Stimulated activated CD4-positive, alpha-beta T cell treated with anti-CD3 and anti-CD28 coated beads, Interleukin-15, amount 100 ng/mL, for 48 hours (primary cell): Measurements from ENCODE around the gene RBM33.

Source experiments
- DNase-seq, 2 donors: peaks; one replicate each; pipeline ENCODE4 v3.0.0-alpha.2; 2020; ENCODE audit warnings: low read depth in 2 of 2

Gene RBM33

DNA sequence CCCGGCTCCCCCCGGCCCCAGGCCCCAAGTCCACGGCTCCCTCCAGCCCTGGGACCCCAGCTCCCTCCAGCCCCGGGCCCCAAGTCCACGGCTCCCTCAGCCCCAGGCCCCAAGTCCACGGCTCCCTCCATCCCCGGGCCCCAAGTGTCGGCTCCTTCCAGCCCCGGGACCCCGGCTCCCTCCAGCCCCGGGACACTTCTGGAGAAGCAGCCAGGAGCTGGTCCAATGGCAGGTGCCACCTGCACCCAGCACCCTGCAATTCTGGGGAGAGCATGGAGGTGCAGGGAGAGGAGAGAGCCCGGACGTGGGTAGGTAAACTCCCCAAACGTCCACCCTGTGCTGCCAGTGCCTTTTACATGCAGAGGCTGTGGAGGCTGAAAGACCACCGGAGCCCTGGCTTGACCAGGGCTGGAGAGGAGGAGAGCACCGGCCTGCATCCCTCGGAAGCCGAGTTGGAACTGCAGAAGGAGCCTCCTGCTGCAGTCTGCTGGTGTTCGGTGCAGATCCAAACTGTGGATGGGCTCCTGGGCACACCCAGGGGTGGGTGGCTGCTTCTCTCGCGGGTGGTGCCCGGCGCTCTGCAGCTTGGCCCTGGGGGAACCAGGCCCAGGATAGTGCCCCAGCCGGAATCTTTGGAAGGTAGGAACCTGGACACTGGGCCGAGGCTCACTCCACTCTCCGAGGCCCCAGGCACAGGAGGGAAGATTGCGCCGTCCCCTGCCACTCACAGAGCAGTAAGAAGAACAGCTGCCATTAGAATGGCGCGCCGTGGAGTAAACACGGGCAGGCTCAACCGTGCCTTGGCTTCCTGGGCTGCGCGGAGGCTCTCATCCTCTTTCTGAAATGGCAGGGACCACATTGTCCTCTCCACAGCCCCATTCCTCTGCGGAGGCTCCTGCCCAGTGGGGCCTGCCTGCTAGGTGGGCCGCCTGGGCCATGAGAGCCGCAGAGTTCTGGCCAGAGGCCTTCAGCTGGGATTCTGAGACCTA lies 153.1 kb downstream of the RBM33 start:
- DNase-seq, result no peak

DNA sequence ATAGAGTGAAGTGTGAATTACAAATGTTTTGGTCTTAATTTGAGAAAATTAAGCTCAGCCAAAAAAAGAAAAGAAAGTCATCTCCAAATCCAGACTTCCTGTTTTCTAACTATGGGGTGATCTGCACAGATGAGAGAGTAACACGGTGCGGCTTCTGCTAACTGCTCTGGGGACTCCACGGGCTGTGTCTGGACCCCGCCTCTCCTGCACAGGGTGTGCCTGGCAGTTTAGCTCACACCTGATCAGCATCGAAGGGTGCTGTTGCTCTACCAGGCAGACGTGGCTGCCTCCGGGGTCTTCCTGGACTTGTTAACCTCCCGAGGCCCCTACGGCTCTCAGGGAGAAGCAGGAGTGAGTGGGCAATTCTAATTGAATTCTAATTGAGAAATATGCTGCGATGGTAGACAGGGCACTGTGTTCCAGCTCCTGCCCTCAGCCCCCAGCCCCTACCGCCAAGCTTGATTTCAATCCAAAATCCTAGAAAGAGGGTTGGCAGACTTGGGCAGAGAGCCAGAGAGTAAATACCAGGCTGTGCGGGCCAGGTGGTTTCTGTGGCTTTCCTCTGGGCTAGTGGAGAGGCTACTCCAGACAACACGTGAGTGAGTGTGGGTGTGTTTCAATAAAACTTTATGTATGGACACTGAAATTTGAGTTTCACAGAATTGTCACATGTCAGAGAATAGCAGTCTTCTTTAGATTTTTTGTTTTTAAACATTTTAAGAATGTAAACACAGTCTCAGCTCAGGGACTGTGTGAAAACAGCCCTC lies 154.4 kb downstream of the RBM33 start:
- no peak for DNase-seq

DNA sequence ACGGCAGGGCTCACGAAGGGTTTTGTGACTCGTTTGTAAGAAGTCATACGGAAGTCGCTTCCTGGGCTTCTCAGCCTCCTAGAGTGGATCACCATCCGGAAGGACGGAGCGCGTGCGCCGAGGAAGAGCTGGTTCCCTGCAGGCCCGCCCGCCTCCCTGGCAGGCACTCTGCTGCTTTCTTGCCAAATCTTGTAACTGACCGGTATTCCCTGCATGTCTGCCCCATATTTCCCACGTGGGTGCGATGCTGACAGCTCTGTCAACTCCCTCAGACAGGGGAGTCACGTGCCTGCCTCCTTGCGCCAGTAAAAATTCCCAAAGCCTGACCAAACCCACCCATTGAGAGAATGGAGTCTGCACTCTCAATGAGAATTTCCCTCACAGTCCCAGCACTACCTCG lies 155.1 kb downstream of the RBM33 start:
- DNase-seq, result no peak

DNA sequence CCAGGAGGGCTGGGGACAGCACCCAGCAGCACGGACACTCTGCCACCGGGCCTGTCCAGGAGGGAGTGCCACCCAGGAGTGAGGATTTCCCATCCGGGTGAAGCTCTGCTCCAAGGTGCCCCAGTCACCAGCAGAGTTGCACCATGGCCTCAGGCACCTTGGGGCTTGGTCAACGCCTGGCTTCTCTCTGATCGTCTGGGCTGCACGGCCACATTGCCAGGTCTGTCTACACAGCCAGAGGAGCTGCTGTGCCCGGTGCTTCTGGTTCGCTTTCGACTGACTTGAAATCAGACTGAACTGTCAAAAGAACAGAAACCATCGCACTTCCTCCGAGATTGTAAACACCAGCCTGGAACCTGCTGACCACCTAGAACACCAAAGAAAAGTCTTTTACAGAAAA lies 155.8 kb downstream of the RBM33 start:
- no peak for DNase-seq

DNA sequence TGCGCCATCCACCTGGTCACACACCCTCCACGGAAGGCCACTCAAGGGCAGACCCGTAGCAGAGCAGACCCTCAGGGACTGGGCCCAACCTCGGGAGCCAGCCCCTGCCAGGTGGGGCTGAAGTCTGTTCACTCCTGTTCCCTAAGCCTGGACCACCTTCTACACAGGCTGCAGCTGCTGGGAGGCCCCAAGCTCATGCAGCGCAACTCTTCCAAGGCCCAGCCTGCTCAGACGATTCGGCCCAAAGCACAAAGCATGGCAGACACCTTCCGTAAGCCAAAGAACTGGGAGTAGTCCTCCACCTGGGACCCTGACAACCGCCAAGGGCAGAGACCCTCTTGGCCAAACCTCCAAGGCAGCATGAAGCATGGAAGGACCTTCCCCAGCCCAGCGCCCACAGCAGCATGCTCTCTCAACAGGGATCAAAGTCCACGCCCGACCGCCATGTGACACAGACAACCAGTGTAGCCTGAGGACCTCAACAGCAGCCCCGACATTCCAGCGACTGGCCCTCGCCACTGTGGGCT lies 156.3 kb downstream of the RBM33 start:
- DNase-seq, result no peak

DNA sequence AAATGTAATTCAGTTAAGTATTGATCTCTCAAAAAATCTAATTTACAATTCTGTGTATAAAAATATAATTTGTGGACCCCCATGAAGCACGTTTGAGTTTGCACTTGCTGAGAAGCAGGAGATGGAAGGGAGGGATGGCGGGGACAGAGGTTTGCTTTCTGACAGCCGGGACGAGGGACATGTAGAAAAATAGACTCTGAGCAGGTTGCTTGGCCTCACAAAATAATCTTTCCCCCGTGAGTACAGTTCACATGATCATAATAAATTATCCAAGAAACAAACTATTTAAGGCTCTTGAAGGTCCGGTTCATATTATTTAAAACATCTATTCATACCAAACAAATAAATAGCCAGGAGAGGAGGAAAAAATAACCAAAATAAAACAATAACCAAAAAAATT lies 157.8 kb downstream of the RBM33 start:
- no peak for DNase-seq

DNA sequence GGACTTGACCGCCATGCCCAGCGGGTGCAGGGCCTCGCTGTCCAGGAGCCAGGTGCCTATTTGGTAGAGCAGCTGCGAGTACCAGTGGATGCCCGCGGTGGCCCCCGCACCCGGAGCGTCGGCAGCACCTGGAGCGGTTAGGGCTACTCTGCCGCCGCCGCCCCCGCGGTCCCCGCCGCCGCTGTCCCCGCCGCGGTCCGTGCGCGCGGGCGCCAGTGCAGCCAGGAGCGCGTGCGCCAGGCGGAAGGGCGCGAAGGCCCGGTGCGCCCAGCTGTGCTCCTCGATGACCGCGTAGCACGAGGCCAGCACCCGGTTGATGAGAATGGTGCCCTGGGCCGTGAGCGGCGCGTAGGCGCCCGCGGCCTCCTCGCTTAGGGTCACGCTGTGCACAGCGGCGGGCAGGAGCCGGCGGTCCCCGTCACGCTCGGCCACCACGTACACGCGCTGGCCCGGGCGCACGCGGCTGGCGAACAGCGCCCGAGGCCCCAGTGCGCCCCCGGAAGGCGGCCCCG lies 158.5 kb downstream of the RBM33 start:
- DNase-seq, result no peak

DNA sequence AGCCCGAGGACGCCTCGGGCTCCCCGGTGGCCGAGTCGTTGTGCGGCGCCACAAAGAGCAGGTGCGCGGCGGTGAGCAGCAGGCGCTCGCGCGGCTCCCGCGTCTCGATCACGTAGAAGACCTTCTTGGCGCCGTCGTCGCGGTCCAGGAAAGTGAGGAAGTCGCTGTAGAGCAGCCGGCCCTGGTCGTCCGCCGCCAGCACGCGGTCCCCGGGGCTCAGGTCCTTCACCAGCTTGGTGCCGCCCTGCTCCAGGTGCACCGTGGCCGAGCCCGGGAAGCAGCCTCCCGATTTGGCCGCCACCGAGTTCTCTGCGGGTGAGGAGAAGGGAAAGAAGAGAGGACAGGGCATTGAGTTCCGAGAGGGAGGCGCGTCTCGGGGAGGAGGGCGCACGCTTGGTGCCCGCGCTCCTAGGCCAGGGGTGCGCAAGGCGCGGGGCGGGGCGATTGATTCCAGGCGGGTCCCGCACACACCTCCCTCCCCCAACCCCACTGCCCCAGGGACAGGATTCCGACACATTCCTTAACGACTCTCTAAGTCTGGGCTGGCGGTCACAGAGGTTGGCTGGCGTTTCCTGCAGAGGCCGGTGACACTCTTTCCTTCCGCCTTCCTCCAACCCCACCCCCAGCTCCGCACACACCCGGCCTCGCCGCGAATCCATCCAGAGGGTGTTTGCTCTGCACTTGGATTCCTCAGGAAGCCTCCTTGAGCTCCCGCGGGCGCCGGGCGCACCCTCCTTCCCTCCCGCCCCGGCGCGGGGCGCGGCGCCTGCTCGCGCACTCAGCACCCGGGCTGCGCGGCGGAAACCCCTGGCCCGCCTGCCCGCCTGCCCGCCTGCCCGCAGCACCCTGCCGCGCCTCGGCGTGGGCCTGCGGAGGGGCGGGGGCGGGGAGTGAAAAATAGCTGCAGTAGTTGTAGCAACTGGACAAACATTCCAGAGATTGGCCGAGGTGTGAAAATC lies 159.2 kb downstream of the RBM33 start:
- no peak for DNase-seq

DNA sequence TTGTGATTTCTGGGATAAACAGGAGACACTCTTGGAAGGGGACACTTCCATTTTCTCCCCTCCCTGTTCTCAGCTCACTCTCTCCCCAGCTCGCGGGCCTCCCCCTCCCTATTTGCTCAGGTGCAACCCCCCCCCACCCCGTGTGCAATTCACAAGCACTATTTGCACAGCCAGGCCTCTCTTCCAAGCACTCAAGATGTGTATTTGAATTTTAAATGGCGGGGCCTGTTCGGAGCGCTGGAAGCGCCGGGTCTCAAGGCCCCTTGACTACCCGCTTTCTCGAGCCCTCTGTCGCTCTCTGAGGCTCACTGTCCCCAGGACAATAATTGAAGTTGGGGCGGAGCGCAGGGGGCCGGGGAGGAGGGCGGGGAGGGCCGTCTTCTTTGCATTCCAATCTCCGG lies 160.0 kb downstream of the RBM33 start:
- no peak for DNase-seq

DNA sequence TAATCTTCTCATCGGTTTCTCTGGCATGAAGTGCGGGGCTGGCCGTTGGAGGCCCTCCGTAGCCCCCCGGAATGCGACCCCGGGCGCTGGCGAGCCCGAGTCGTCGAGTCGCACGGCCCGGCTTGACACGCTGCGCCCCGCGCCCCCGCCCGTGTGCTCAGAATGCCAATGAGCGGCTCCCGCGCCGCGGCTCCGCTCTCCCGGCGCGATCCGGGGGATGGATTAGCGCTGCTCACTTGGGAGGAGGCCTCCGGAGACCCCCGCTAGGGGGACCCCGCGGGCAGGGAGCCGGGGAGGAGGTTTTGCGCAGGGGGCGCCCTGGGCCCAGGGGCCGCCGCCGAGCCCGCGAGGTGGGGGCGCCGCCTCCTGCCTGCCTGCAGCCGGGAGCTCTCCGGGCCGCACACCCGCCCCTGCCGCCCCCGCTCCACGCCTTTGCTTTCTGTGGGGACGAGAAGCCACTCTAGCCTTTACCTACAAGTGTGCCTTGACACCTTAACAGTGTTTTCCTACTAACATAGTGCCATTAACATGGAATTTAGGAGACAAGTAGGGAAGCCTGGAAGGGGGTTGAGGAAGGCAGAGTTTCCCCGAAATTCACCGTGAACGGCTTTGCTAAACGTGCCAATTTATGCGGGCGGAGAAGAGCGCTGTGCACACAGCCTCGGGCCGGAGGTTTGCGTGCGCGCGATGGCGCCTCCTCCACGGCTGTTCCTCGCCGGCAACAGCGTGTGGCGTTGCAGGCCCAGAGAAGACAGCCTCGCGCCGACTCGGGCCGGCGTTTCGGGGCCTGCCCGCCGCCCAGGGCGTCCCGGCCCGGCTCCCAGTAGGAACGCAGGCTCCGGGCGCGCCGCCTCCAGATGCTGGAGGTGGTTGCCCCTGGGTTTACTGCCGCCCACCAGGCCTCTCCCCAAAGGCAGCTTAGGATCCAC lies 160.7 kb downstream of the RBM33 start:
- peak; percentile 19 to 39 for DNase-seq

DNA sequence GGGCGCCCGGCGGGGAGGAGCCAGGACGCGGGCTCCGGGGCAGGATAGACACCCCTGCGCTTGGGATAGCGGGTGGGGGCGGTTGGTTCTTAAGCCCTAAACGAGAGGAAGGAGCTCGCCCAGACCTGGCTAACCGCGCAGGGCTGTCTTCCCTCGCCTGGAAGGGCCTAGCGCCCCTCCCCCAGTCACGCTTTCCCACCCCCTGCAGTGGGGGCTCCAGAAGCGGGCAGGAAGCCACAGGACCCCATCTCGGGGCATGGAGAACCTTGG lies 161.3 kb downstream of the RBM33 start:
- no peak for DNase-seq

DNA sequence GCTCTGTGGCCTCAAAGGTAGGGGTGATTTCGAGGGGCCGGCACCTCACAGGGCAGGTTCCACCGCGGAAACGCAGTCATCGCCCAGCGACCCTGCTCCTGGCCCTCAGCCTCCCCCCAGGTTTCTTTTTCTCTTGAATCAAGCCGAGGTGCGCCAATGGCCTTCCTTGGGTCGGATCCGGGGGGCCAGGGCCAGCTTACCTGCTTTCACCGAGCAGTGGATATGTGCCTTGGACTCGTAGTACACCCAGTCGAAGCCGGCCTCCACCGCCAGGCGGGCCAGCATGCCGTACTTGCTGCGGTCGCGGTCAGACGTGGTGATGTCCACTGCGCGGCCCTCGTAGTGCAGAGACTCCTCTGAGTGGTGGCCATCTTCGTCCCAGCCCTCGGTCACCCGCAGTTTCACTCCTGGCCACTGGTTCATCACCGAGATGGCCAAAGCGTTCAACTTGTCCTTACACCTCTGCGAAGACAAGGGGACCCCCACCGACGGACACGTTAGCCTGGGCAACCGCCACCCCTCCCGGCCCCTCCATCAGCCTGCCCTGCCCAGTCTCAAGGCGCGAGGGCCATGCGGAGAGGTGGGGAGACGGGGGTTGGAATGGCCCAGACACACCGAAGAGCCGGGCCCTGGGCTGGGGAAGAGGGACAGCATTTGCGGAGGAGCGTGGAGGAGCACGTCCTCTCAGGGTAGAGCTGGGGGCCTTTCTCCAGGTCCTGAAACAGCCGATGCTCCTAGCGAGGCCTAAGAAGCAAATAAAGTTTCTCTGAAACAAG lies 161.8 kb downstream of the RBM33 start:
- DNase-seq, result no peak

DNA sequence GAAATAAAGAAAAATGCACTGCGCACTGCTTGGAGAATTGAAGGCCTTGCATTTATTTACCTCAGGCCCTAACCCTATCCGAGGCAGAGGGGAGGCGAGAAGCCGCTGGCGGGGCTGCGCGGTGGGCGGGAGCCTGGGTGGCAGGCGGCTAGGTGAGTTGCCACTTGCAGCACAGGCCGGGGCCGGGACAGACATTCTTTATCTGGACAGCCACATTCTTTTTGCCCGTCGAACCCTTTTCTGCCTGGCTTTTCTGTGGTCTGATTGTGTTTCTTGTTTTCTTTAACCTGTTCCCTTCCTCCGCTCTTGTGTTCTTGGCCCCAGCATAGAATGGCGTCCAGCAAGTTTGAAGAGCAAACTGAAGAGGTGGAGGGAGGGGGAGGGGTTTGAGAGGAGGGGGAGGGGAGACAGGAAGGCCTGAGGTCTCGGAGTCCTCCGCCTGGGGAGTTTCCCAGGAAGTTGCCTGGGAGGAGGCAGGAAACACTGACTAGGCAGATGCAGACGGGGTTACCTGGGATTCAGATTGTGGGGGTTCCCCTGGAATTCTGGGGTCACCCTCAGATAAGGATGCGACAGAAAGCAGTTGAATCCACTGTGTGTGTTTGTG lies 162.7 kb downstream of the RBM33 start:
- no peak for DNase-seq

DNA sequence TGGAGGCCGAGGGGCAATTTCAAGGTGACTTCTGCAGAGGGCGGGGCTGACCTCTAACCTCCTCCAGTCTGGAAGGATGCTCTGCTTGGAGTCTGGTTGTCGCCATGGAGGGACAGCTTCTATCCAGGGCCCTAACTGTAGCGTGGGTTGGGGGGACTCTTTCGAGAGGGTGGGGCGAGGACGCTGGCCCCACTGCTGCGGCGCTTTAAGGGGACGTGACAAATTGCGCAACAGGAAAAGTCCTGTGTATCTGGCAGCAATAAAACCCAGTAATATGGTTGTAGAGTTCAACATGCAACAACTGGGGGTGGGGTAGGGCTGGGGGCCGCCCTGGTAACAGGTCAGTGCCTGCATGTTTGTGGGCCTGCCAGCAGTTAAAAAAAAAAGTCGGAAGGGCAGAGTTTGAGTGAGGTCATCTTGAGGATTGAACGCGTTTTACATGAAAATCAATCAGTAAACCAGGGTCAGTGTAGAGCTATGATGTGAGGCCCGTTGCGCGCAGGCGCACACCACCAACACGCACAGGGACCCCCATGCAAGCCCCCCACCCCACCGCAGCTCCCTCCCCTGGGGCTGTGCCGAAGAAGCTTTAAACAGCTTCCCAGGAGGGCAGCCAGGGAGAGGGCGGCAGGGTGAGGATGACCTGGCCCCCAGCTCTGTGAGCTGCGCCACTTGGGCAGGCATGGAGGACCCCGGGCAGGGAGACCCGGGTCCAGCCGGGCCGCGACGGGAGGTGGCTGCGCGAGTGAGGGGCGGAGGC lies 163.5 kb downstream of the RBM33 start:
- DNase-seq, result no peak

DNA sequence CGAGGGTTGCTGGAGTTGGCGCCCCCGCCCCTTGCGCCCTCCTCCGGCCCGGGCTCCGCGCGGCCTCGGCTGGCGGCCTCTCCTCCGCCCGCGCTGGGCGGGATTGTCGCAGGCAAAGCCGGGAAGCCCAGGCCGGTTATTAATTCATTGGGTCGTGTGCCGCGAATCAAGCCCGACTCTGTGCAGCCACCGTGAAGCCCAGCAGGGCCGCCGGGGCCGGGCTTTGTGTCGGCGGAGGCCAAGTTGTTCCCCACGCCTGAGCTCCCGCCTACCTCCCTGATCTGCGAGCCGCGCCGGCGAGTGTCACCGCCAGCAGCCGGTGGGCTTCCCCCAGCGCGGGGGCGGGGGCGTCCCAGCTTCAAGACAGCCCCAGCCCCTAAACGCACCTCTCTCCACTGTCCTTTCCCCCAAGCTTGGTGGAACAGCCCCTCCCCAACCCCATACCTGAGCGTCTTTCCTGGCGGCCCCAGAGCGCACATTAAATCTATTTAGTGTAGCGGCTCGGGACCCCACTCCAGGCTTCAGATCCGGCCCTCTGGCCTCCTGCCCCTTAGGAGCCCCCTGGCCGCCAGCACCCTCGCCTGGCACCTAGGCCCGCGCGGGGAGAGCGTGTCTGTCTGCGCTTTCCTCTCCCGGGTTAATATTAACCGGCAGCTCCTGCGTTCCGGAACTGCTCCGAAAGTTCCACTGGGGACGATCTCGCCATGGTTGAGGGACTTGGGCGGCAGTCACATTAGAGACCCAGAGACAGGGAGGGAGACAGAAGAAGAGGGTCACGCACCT lies 164.3 kb downstream of the RBM33 start:
- no peak for DNase-seq

DNA sequence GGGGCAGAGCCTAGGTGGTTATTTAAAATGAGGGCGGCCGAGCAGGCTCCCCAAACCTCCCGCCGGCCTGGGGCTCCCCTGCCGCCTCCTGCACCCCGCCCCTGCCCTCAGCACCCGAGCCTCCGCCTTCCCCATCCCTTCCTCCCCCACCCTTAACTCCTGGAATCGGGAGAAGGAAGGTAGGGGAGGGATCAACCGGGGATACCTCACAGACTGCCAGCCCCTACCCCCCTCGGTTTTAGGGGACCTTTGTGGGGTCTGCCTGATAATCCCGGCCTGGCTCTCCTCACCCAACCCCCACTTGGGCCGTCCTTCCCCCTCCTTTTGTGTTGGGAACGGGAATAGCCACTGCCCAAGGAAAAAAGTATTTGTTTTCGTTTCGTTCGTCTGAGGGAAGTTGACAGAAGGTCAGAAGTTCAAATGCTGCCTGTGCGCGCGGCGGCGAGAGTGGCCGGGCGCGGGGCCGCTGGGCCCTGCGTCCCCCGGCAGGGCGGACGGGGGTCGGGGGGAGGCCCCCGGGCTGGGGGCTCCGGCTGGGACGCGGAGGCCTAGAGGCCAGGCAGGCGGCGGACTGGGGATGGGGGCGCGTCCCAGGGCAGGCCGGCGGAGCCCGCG lies 165.0 kb downstream of the RBM33 start:
- DNase-seq, result no peak
